Aorta (tissue), 5 donors: Measurements from ENCODE around the gene SH2D5. TPM values are rescaled to one million over a fixed set of nuclear protein-coding genes. Genes with fewer than 3 reads are reported as not detected.

Experiments
- ATAC-seq: fragments of 200-7000 bp; cut with Tn5 transposase; one replicate; pipeline ENCODE4 v1.9.1; 2022; ENCODE audit warnings: moderate library complexity; ENCODE audit not compliant: low FRiP score
- DNase-seq, 2 donors: peaks; one replicate each; pipeline ENCODE4 v3.0.0-alpha.2; 2020
- H3K27ac ChIP-seq, 2 donors: one replicate each; pipeline ENCODE4 v1.5.1; 2013; ENCODE audit warnings: low read length in 2 of 2, mild to moderate bottlenecking in 2 of 2, moderate library complexity in 2 of 2, control low read depth in 1 of 2, inconsistent platforms in 1 of 2, low read depth in 1 of 2
- H3K27me3 ChIP-seq, 2 donors: one replicate each; pipeline ENCODE4 v1.6.1; 2013; ENCODE audit warnings: control low read depth in 1 of 2, low read length in 1 of 2, mild to moderate bottlenecking in 1 of 2, moderate library complexity in 1 of 2; ENCODE audit not compliant: insufficient read depth in 2 of 2, control insufficient read depth in 1 of 2
- H3K36me3 ChIP-seq, 2 donors: one replicate each; pipeline ENCODE4 v1.6.1; 2013; ENCODE audit warnings: control low read depth in 1 of 2, low read length in 1 of 2, mild to moderate bottlenecking in 1 of 2; ENCODE audit not compliant: insufficient read depth in 2 of 2, control insufficient read depth in 1 of 2
- H3K4me1 ChIP-seq, 2 donors: one replicate each; pipeline ENCODE4 v1.6.1; 2013; ENCODE audit warnings: low read length in 2 of 2, control low read depth in 1 of 2, mild to moderate bottlenecking in 1 of 2, moderate library complexity in 1 of 2; ENCODE audit not compliant: insufficient read depth in 2 of 2, control insufficient read depth in 1 of 2
- H3K4me3 ChIP-seq, 2 donors: one replicate each; pipeline ENCODE4 v1.5.1; 2013; ENCODE audit warnings: low read length in 2 of 2, control low read depth in 1 of 2, mild to moderate bottlenecking in 1 of 2
- H3K9me3 ChIP-seq: one replicate; pipeline ENCODE4 v1.6.1; 2013; ENCODE audit warnings: mild to moderate bottlenecking, low read length; ENCODE audit not compliant: control insufficient read depth
- WGBS, 2 donors: extraction: QIAGEN DNeasy Blood & Tissue Kit; methylation state at CpG; one replicate each; pipeline ENCODE4 v1.1.7; 2013; 5-methylcytosine and 5-hydroxymethylcytosine counted together
- intact Hi-C, 2 donors: fragments of 100-400 bp; cut with DNase I; formaldehyde crosslinking; loops; one replicate each; pipeline versions ENCODE4 v1.14.2 to v1.15.0; 2022
- long read RNA-seq, 2 donors: library from polyadenylated mRNA; unstranded; transcript quantifications; one replicate each; pipeline ENCODE4 v2.0.0, GENCODE V29; 2020 to 2021
- polyA plus RNA-seq, 2 donors: library from polyadenylated mRNA; stranded (reverse); fragments of 200-250 nt; gene quantifications; one replicate each; pipeline ENCODE4 v1.2.3, GENCODE V29; 2013
- total RNA-seq, 2 donors: library from RNA; stranded (reverse); fragmentation: NEBNext Ultra II Directional; extraction: Animal tissue kit (Norgen Biotek cat#: 25700); gene quantifications; one replicate each; pipeline ENCODE4 v1.2.1, GENCODE V29; 2021
- donor health status: healthy with polysubstance abuse.
- donor health status: Bipolar disorder and iron deficiency.
- donor health status: DM: no; HTN: no; CAD: no.
- donor health status: DM: no; HTN: no; CAD: no.
- donor health status: DM: yes; HTN: yes; CAD: no.

Gene SH2D5
- total RNA-seq (under 1 TPM; 0.26 to 0.39 TPM), polyA plus RNA-seq (under 1 TPM in 1 of 2 donors, not detected in 1; 0.13 TPM)
- long read RNA-seq, donor 1, result 0 reads
- long read RNA-seq, donor 2, result 0 reads

DNA sequence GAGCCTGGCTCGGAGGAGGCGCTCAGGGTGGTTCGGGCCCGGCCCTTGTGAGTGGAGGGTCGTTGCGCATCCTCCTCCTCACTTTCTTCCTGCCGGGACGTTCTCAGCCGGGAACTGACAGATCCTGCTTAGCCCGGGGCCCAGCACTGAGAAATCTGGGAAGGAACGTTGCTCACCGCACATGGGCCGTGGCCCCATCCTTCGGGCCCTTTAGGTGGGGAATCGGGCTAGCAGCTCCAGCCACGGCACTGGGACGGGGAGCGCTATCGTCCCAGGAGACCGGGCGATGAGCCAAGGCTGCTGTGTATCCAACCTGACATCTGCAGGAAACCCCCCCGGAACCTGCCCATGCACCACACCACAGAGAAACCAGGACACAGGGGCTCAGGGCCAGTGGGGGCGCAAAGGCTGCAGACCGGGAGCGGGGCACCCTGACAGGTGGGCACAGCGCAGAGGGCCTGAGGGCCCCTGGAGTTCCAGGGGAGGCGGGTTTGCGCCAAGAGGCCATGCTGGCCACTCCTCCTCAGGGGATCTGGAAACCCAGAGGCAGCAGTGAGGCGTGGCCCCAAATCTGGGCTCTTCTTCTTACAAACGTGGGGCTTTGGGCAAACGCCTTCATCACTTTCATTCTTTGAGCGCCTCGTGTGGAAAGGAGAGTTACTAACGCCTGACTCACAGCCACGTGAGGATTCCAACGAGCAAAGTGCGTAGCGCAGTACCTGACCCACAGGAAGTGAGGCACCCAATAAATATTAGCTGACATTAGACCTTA lies at the start of gene SH2D5:
Gene SH2D5 (minus strand): TSS at position 116 of the 772 bp plus-strand sequence. CDS start 4,659 bp downstream, outside the sequence.
- Histone ChIP-seq H3K36me3 (no peaks in the 10 kb centered on the region), H3K4me1 (no peaks in the 10 kb centered on the region), H3K9me3 (no peaks in the 10 kb centered on the region), H3K27ac (peak within 1 kb of the TSS in 1 of 2 donors; percentile 78), H3K4me3 (peak within 1 kb of the TSS; percentile 28 to 54), H3K27me3 (no peaks in the 10 kb centered on the region)
- intact Hi-C loops, result loop anchor here in 1 of 2 donors (5.0 kb wide), 1 partner anchor 55 kb away; the partner anchor contains the start of gene HP1BP3
- ATAC-seq, result peak; percentile 83
- peak; percentile 82 to 89 for DNase-seq
- 0 to 1% methylated on average over 38 of the region's 38 CpGs for WGBS, 2 donors

DNA sequence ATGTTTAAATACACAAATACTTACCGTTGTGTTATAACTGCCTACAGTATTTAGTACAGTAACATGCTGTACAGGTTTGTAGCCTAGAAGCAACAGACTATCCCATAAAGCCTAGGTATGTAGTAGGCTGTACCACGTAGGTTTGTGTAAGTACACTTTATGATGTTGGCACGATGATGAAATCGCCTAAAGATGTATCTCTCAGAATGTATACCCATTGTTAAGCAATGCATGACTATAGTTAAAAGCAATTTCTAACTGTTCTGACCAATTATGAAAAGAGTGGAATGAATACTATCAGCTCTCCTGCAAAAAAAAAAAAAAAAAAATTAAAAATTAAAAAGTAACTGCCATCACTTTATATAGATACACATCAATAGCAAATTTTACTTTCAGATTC lies 43.2 kb upstream of the SH2D5 start:
- ATAC-seq (no peak), DNase-seq (no peak)
- H3K4me1 ChIP-seq, result peaks cover 0 to 5% of the 10 kb centered on the region in 2 donors
- WGBS, 2 donors, result 88 to 90% methylated on average over 4 of the region's 4 CpGs
- H3K9me3 ChIP-seq, result no peaks in the 10 kb centered on the region
- H3K4me3 ChIP-seq, result no peak overlapping the region
- H3K36me3 ChIP-seq, result peaks cover 2 to 3% of the 10 kb centered on the region in 2 donors
- H3K27me3 ChIP-seq, result no peaks in the 10 kb centered on the region
- H3K27ac ChIP-seq, result no peak overlapping the region
- intact Hi-C loops, result no loop called here

DNA sequence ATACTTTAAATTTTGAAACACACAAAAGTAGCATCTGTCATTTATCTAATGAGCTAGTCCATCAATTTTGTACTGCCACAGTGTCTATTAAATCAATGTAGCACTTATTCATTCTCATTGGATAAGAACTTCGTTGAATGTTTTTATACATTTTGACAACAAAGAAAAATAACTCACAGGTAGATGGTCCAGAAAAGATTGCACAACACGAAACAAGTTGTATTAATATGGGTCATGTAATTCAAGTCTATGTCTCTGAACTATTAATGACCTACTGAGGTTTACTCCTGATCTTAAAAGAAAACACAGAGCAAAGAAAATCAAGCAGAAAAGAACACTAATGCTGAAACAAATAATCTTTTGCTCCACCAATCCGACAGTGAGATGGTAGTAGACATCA lies 39.3 kb upstream of the SH2D5 start:
- Histone ChIP-seq H3K9me3 (no peaks in the 10 kb centered on the region), H3K27me3 (no peaks in the 10 kb centered on the region), H3K36me3 (peaks cover 5 to 7% of the 10 kb centered on the region in 2 donors), H3K4me3 (no peak overlapping the region), H3K27ac (no peak overlapping the region), H3K4me1 (no peaks in the 10 kb centered on the region)
- ATAC-seq (no peak), DNase-seq (no peak)
- WGBS, 2 donors, result 81 to 84% methylated on average over 3 of the region's 3 CpGs
- intact Hi-C loops, result no loop called here

DNA sequence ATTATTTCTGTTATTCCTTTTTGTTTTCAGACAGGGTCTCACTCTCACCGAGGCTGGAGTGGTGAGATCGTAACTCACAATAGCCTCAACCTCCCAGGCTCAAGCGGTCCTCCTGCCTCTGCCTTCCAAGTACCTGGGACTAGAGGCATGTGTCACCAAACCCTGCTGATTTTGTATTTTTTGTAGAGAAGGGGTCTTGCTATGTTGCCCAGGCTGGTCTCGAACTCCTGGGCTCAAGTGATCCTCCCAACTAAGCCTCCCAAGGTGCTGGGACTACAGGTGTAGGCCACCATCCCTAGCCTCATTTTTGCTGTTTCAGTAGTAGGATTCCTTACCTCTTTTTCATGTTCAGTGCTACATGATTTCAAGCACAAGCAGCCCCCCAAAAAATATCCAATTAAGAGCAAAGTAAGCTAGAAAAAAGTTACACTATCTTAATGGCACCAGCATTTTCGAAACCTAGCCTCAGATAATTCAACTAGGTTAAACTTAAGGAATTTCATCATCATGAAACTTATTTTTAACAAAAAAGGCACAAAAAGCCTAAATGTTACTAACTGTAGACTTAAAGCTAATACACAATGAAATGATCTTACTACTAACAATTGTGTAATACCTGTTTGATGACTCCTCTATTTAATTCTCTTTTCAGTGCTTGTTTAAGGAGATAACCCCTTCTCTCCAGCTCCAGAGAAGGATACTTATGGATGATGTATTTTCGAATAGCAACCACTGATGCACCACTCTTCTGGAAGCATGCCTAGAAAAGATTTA lies 38.0 kb upstream of the SH2D5 start:
- H3K27me3 ChIP-seq, result no peaks in the 10 kb centered on the region
- no peak overlapping the region for H3K4me3 ChIP-seq
- H3K27ac ChIP-seq, result no peak overlapping the region
- H3K9me3 ChIP-seq, result no peaks in the 10 kb centered on the region
- no peaks in the 10 kb centered on the region for H3K4me1 ChIP-seq
- peaks cover 5 to 7% of the 10 kb centered on the region in 2 donors for H3K36me3 ChIP-seq
- ATAC-seq (no peak), DNase-seq (no peak)
- 90 to 92% methylated on average over 6 of the region's 6 CpGs for WGBS, 2 donors
- intact Hi-C loops, result no loop called here

DNA sequence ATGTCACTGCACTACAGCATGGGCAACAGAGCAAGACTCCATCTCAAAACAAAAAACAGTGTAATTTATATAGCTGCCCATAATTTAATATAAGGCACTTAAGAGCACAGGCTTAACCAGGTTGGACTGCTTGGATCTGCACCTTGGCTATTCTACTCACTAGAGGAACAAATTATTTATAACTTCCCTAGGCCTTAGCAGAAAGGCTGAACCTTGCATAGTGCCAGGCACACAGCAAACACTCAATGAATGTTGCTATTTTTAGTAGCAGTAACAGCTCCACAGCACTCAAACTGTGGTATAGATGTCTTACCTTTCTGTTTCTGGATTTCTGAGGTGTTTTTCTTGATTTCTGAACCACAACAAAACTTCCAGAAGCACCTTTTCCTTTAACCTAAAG lies 34.8 kb upstream of the SH2D5 start:
- H3K4me1 ChIP-seq, result no peaks in the 10 kb centered on the region
- intact Hi-C loops, result loop anchor here in 1 of 2 donors (10.0 kb wide), 1 partner anchor 72 kb away; no protein-coding TSS in a partner anchor
- no peak for DNase-seq
- no peaks in the 10 kb centered on the region for H3K27me3 ChIP-seq
- H3K27ac ChIP-seq, result no peak overlapping the region
- no peaks in the 10 kb centered on the region for H3K9me3 ChIP-seq
- no peak for ATAC-seq
- no peak overlapping the region for H3K4me3 ChIP-seq
- H3K36me3 ChIP-seq, result peaks cover 5 to 9% of the 10 kb centered on the region in 2 donors

DNA sequence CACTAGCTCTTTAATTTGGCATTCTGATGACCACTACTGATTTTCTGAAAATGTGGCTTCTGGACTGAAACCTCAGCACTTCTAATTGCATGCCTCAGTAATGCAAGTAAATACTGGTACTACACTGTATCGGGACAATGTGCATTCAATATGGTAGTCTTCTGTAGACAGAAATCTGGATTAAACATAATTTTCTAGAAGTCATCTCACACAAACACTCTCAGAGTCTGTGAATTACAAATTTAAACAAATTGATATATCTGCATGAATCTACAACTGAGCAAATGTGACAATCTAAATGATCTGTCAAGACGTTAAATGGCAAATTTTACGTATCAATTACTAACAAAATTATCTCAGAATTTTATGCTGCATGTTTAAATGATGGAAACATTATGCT lies 30.9 kb upstream of the SH2D5 start:
- 94 to 96% methylated on average over 3 of the region's 3 CpGs for WGBS, 2 donors
- DNase-seq (no peak), ATAC-seq (no peak)
- no peaks in the 10 kb centered on the region for H3K27me3 ChIP-seq
- H3K27ac ChIP-seq, result no peak overlapping the region
- no peak overlapping the region for H3K4me3 ChIP-seq
- no peaks in the 10 kb centered on the region for H3K4me1 ChIP-seq
- H3K36me3 ChIP-seq, result peaks cover 5 to 7% of the 10 kb centered on the region in 2 donors
- intact Hi-C loops, result loop anchor here in 1 of 2 donors (10.0 kb wide), 1 partner anchor 69 kb away; no protein-coding TSS in a partner anchor
- no peaks in the 10 kb centered on the region for H3K9me3 ChIP-seq

DNA sequence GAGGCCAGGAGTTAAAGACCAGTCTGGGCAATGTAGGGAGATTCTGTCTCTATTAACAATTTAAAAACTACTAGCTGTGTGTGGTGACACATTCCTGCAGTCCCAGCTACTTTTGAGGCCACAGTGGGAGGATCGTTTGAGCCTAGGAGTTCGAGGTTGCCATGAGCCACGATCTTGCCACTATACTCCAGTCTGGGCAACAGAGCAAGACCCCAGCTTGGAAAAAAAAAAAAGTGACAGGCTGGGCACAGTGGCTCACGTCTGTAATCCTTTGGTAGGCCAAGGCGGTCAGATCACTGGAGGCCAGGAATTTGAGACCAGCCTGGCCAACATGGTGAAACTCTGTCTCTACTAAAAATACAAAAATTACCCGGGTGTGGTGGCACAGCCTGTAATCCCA lies 27.8 kb upstream of the SH2D5 start:
- DNase-seq (no peak), ATAC-seq (no peak)
- Histone ChIP-seq H3K27me3 (no peaks in the 10 kb centered on the region), H3K4me1 (no peaks in the 10 kb centered on the region), H3K9me3 (no peaks in the 10 kb centered on the region), H3K4me3 (no peak overlapping the region), H3K27ac (no peak overlapping the region), H3K36me3 (peaks cover 0 to 7% of the 10 kb centered on the region in 2 donors)
- intact Hi-C loops, result loop anchor here in 1 of 2 donors (10.0 kb wide), 1 partner anchor 66 kb away; no protein-coding TSS in a partner anchor
- 91% methylated on average over 6 of the region's 6 CpGs for WGBS, 2 donors

DNA sequence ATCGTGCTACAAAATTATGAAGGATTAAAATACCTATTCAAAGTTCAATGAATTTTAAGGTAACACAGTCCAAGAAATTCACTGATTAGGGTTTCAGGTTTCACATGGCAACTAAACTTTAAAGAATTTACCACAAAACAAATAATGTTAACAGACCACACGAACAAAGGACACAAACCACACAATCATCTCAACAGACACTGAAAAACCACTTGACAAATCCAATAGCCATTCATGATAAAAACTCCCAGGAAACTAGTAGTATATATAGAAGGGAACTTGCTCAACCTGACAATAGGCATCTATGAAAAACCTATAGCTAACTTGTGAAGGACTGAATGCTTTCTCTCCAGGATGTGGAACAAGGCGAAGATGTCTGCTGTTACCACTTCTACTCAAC lies 21.1 kb upstream of the SH2D5 start:
- 88 to 89% methylated on average over 3 of the region's 3 CpGs for WGBS, 2 donors
- H3K36me3 ChIP-seq, result peaks cover under 1 to 3% of the 10 kb centered on the region in 2 donors
- H3K27ac ChIP-seq, result no peak overlapping the region

More for the DNA sequence above, 21.1 kb upstream of the SH2D5 start:
- H3K4me3 ChIP-seq, result no peak overlapping the region
- DNase-seq, result no peak
- H3K4me1 ChIP-seq, result no peaks in the 10 kb centered on the region
- H3K9me3 ChIP-seq, result no peaks in the 10 kb centered on the region
- intact Hi-C loops, result no loop called here
- ATAC-seq, result no peak
- no peaks in the 10 kb centered on the region for H3K27me3 ChIP-seq
